WTC11 (cell line): ENCODE measurements around the gene FBXO42.

Experiments
- CDX4 ChIP-seq: fragments of 250-450 bp; sonication (Bioruptor Pico); IDR thresholded peaks from 2 replicates; pipeline ENCODE4 v1.9.0; 2021; ENCODE audit warnings: moderate library complexity, mild to moderate bottlenecking, inconsistent platforms, borderline replicate concordance
- CREB1 ChIP-seq: sonication (generic); formaldehyde crosslinking; IDR thresholded peaks from 2 replicates; pipeline ENCODE4 v1.8.0; 2023; ENCODE audit warnings: mild to moderate bottlenecking, missing genetic modification reagents
- SMAD3 ChIP-seq: sonication (generic); formaldehyde crosslinking; IDR thresholded peaks from 2 replicates; pipeline ENCODE4 v1.8.0; 2022; ENCODE audit warnings: missing genetic modification reagents, mild to moderate bottlenecking, borderline replicate concordance
- SOX15 ChIP-seq: fragments of 250-450 bp; sonication (Bioruptor Pico); IDR thresholded peaks from 2 replicates; pipeline ENCODE4 v1.9.0; 2021; ENCODE audit warnings: mild to moderate bottlenecking
- SP1 ChIP-seq: sonication (generic); formaldehyde crosslinking; conservative IDR thresholded peaks from 2 replicates; pipeline ENCODE4 v1.8.1; 2022; ENCODE audit warnings: missing genetic modification reagents
- TCF7 ChIP-seq: sonication (generic); formaldehyde crosslinking; IDR thresholded peaks from 2 replicates; pipeline ENCODE4 v1.8.0; 2022; ENCODE audit warnings: mild to moderate bottlenecking, low read depth, missing genetic modification reagents, moderate library complexity
- TEAD4 ChIP-seq: sonication (generic); formaldehyde crosslinking; IDR thresholded peaks from 2 replicates; pipeline ENCODE4 v1.8.0; 2022; ENCODE audit warnings: mild to moderate bottlenecking, missing genetic modification reagents
- USF1 ChIP-seq: sonication (generic); formaldehyde crosslinking; IDR thresholded peaks from 2 replicates; pipeline ENCODE4 v1.8.0; 2022; ENCODE audit warnings: mild to moderate bottlenecking, missing genetic modification reagents
- ZNF219 ChIP-seq: sonication (generic); formaldehyde crosslinking; IDR thresholded peaks from 2 replicates; pipeline ENCODE4 v1.8.0; 2023; ENCODE audit warnings: missing genetic modification reagents, mild to moderate bottlenecking, borderline replicate concordance
- ZNF317 ChIP-seq: sonication (generic); formaldehyde crosslinking; IDR thresholded peaks from 2 replicates; pipeline ENCODE4 v1.8.1; 2023; ENCODE audit warnings: low read depth, mild to moderate bottlenecking, moderate library complexity, missing genetic modification reagents, borderline replicate concordance
- TF ChIP-seq, protein P1 (sequence below): fragments of 200-600 bp; IDR thresholded peaks from 2 replicates; pipeline ENCODE4 v1.8.0; 2022; ENCODE audit warnings: antibody characterized with exemption
- TF ChIP-seq, protein P2 (sequence below): fragments of 250-450 bp; sonication (Bioruptor Pico); IDR thresholded peaks from 2 replicates; pipeline ENCODE4 v2.1.2; 2022; ENCODE audit warnings: mild to moderate bottlenecking, moderate library complexity
- TF ChIP-seq, protein P3 (sequence below): sonication (generic); formaldehyde crosslinking; IDR thresholded peaks from 2 replicates; pipeline ENCODE4 v1.8.1; 2023; ENCODE audit warnings: mild to moderate bottlenecking, missing genetic modification reagents, moderate library complexity
- TF ChIP-seq, protein P4 (sequence below): sonication (generic); formaldehyde crosslinking; IDR thresholded peaks from 2 replicates; pipeline ENCODE4 v1.8.1; 2022; ENCODE audit warnings: mild to moderate bottlenecking, moderate library complexity, missing genetic modification reagents

DNA sequence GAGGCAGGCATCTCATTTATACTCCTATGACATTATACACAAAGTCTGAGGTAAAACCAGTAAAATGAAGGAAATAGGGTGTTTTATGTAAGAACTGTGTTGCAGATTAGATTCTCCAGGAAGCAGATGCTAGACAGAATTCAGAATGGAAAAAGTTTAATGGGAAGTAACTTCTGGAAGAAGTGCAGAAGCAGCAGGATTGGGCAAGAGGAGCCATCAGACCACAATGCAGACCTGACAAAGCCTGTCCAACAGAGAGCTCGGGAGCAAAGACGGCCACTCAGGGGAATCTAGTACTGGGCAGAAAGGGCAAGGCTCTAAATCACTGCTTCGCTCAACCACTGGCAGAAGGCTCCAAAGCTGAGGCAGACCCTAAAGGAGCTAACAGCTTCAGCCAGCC, 33.7 kb downstream of the FBXO42 start:
- TF ChIP-seq, protein P1, sequence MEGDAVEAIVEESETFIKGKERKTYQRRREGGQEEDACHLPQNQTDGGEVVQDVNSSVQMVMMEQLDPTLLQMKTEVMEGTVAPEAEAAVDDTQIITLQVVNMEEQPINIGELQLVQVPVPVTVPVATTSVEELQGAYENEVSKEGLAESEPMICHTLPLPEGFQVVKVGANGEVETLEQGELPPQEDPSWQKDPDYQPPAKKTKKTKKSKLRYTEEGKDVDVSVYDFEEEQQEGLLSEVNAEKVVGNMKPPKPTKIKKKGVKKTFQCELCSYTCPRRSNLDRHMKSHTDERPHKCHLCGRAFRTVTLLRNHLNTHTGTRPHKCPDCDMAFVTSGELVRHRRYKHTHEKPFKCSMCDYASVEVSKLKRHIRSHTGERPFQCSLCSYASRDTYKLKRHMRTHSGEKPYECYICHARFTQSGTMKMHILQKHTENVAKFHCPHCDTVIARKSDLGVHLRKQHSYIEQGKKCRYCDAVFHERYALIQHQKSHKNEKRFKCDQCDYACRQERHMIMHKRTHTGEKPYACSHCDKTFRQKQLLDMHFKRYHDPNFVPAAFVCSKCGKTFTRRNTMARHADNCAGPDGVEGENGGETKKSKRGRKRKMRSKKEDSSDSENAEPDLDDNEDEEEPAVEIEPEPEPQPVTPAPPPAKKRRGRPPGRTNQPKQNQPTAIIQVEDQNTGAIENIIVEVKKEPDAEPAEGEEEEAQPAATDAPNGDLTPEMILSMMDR: no peak
- TF ChIP-seq CDX4 (CRISPR knock-in tag) (no peak), ZNF219 (no peak), TEAD4 (CRISPR knock-in tag) (no peak), TCF7 (CRISPR knock-in tag) (no peak), SP1 (CRISPR knock-in tag) (no peak), SOX15 (CRISPR knock-in tag) (no peak), USF1 (CRISPR knock-in tag) (no peak), CREB1 (CRISPR knock-in tag) (no peak), SMAD3 (CRISPR knock-in tag) (no peak), ZNF317 (no peak)
- TF ChIP-seq, protein P2, sequence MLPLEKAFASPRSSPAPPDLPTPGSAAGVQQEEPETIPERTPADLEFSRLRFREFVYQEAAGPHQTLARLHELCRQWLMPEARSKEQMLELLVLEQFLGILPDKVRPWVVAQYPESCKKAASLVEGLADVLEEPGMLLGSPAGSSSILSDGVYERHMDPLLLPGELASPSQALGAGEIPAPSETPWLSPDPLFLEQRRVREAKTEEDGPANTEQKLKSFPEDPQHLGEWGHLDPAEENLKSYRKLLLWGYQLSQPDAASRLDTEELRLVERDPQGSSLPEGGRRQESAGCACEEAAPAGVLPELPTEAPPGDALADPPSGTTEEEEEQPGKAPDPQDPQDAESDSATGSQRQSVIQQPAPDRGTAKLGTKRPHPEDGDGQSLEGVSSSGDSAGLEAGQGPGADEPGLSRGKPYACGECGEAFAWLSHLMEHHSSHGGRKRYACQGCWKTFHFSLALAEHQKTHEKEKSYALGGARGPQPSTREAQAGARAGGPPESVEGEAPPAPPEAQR: no peak
- TF ChIP-seq, protein P3, sequence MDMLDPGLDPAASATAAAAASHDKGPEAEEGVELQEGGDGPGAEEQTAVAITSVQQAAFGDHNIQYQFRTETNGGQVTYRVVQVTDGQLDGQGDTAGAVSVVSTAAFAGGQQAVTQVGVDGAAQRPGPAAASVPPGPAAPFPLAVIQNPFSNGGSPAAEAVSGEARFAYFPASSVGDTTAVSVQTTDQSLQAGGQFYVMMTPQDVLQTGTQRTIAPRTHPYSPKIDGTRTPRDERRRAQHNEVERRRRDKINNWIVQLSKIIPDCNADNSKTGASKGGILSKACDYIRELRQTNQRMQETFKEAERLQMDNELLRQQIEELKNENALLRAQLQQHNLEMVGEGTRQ (CRISPR knock-in tag): no peak
- TF ChIP-seq, protein P4, sequence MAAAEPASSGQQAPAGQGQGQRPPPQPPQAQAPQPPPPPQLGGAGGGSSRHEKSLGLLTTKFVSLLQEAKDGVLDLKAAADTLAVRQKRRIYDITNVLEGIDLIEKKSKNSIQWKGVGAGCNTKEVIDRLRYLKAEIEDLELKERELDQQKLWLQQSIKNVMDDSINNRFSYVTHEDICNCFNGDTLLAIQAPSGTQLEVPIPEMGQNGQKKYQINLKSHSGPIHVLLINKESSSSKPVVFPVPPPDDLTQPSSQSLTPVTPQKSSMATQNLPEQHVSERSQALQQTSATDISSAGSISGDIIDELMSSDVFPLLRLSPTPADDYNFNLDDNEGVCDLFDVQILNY: no peak
